ENCODE data around the gene TICAM2. TPM values are rescaled to one million over a fixed set of nuclear protein-coding genes. Genes with fewer than 3 reads are reported as not detected.

The TICAM2 gene
- total and polyA plus RNA-seq, 9 of the 15 experiments (the other 6 are each of a cell fraction or from before 2014, with no cell fraction given): 0.15 to 1.8 (median 0.98) TPM

DNA sequence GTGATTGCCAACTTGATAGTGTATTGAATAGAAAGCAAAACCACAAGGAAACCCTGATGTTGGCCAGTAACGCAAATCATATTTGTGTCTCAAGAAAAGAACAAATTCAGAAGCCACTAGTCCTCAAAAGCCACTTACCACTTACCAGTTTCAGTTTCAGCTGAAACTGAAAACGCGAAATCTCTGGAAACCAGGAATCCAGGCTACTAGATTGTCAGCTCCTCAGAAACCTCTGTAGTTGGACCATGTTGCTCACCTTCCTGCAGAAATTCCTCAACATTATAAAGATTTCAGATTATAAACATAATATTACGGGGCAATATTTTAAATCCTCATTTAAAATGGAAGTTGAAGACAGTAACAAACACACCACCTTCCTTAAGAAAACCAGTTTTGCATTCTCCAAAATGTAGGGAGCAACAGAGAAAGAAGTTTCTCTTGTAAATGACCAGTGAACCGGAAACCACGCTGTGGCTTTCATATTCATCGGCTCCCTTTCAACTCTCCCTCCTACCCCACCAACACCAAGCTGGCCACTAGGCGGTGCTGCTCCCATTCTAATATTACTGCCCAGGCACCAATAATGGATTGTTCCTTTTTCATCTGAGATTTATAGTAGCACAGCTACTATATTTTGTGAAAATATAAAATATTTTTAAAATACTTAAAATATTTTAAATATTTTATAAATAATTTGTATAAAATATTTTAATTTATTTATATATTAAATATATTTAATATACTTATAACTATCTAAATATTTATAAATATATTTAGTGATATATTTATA, 32.3 kb upstream of the TICAM2 start (continued):
- TF ChIP-seq, protein P1, sequence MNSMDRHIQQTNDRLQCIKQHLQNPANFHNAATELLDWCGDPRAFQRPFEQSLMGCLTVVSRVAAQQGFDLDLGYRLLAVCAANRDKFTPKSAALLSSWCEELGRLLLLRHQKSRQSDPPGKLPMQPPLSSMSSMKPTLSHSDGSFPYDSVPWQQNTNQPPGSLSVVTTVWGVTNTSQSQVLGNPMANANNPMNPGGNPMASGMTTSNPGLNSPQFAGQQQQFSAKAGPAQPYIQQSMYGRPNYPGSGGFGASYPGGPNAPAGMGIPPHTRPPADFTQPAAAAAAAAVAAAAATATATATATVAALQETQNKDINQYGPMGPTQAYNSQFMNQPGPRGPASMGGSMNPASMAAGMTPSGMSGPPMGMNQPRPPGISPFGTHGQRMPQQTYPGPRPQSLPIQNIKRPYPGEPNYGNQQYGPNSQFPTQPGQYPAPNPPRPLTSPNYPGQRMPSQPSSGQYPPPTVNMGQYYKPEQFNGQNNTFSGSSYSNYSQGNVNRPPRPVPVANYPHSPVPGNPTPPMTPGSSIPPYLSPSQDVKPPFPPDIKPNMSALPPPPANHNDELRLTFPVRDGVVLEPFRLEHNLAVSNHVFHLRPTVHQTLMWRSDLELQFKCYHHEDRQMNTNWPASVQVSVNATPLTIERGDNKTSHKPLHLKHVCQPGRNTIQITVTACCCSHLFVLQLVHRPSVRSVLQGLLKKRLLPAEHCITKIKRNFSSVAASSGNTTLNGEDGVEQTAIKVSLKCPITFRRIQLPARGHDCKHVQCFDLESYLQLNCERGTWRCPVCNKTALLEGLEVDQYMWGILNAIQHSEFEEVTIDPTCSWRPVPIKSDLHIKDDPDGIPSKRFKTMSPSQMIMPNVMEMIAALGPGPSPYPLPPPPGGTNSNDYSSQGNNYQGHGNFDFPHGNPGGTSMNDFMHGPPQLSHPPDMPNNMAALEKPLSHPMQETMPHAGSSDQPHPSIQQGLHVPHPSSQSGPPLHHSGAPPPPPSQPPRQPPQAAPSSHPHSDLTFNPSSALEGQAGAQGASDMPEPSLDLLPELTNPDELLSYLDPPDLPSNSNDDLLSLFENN (IDR thresholded peaks at IDR 0.05; ENCODE audit: low read depth in 2 of 2, low read length in 2 of 2): no peak
- TF ChIP-seq DPF2 (IDR thresholded peaks at IDR 0.05) (no peak), HSF4 (CRISPR knock-in tag; IDR thresholded peaks at IDR 0.05; ENCODE audit: borderline replicate concordance) (no peak), RBM25 (IDR thresholded peaks at IDR 0.05; ENCODE audit: low read depth, low read length, severe bottlenecking) (no peak), ZNF766 (CRISPR knock-in tag; conservative IDR thresholded peaks at IDR 0.05) (peak; percentile 36; the same call in 1 of the 2 replicates), DACH1 (IDR thresholded peaks at IDR 0.05; ENCODE audit: partially characterized antibody) (no peak), ZNF583 (CRISPR knock-in tag; IDR thresholded peaks at IDR 0.05) (no peak), ZNF785 (CRISPR knock-in tag; IDR thresholded peaks at IDR 0.05) (no peak), RBFOX2 (IDR thresholded peaks at IDR 0.05; ENCODE audit: low read depth, low read length) (no peak), ZNF239 (CRISPR knock-in tag; IDR thresholded peaks at IDR 0.05) (no peak), ILF3 (IDR thresholded peaks at IDR 0.05; ENCODE audit: borderline replicate concordance) (no peak), C11orf30 (IDR thresholded peaks at IDR 0.05; ENCODE audit: low read depth) (no peak), MXD1 (CRISPR knock-in tag; IDR thresholded peaks at IDR 0.05; ENCODE audit: borderline replicate concordance, poor library complexity, severe bottlenecking) (no peak)
- TF ChIP-seq, protein P2, sequence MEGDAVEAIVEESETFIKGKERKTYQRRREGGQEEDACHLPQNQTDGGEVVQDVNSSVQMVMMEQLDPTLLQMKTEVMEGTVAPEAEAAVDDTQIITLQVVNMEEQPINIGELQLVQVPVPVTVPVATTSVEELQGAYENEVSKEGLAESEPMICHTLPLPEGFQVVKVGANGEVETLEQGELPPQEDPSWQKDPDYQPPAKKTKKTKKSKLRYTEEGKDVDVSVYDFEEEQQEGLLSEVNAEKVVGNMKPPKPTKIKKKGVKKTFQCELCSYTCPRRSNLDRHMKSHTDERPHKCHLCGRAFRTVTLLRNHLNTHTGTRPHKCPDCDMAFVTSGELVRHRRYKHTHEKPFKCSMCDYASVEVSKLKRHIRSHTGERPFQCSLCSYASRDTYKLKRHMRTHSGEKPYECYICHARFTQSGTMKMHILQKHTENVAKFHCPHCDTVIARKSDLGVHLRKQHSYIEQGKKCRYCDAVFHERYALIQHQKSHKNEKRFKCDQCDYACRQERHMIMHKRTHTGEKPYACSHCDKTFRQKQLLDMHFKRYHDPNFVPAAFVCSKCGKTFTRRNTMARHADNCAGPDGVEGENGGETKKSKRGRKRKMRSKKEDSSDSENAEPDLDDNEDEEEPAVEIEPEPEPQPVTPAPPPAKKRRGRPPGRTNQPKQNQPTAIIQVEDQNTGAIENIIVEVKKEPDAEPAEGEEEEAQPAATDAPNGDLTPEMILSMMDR (IDR thresholded peaks at IDR 0.05 in 2 of 3, conservative IDR thresholded peaks at IDR 0.05 in 1 of 3; ENCODE audit: insufficient read depth in 2 of 3, low read depth in 1 of 3, low read length in 3 of 3): peak; percentile 86 to 94 (median 89)
